GM12872 (cell line): Measurements from ENCODE around the gene CLN6.

Experiments used
- CTCF ChIP-seq: IDR thresholded peaks from 3 replicates; pipeline ENCODE4 v1.5.1; 2011; ENCODE audit warnings: low read depth, mild to moderate bottlenecking, low read length, moderate library complexity; ENCODE audit not compliant: insufficient read depth

The CLN6 gene

GRCh38 chr15:68229386-68230156, at the start of gene CLN6:
TSS of gene CLN6 (minus strand) at chr15:68229728. CDS start at chr15:68229584, 144 bp downstream.
- TF ChIP-seq CTCF: no peak

GRCh38 chr15:68278595-68279405, 49.3 kb upstream of the CLN6 start:
- TF ChIP-seq CTCF: no peak

- peak; percentile 58 for TF ChIP-seq CTCF
These were observed 48.7 kb upstream of the CLN6 start for GRCh38 chr15:68278345-68278594.

- TF ChIP-seq CTCF: no peak
These were observed 48.2 kb upstream of the CLN6 start, which contains the start of gene FEM1B for GRCh38 chr15:68277603-68278344. TSS of gene FEM1B (plus strand) at chr15:68277745. CDS start at chr15:68278418, 673 bp downstream.

GRCh38 chr15:68277131-68277602, 47.6 kb upstream of the CLN6 start:
- TF ChIP-seq CTCF: no peak

GRCh38 chr15:68276668-68277067, 47.1 kb upstream of the CLN6 start:
- no peak for TF ChIP-seq CTCF
